SK-N-SH (cell line): ENCODE measurements around the gene TRAK1.

Experiments used
- EP300 ChIP-seq, 2 experiments: IDR thresholded peaks; 2 replicates each; pipeline versions ENCODE4 v1.4.0 to v1.6.1; 2012; ENCODE audit warnings: borderline replicate concordance in 1 of 2, low read depth in 1 of 2, low read length in 1 of 2
- EZH2phosphoT487 ChIP-seq: fragments of 200-600 bp; sonication (generic); IDR thresholded peaks from 2 replicates; pipeline ENCODE4 v1.6.1; 2017; ENCODE audit warnings: low read depth, mixed run types, mild to moderate bottlenecking, antibody characterized with exemption, moderate library complexity, borderline replicate concordance
- GATA2 ChIP-seq: sonication (generic); formaldehyde crosslinking; IDR thresholded peaks from 2 replicates; pipeline ENCODE4 v1.5.0; 2020; ENCODE audit warnings: mild to moderate bottlenecking, missing genetic modification reagents
- MXI1 ChIP-seq: IDR thresholded peaks from 2 replicates; pipeline ENCODE4 v1.6.1; 2012; ENCODE audit warnings: mild to moderate bottlenecking, low read depth, low read length, improper control_type of control experiment
- RAD21 ChIP-seq: IDR thresholded peaks from 2 replicates; pipeline ENCODE4 v1.6.1; 2012; ENCODE audit warnings: mild to moderate bottlenecking, low read length
- RFX5 ChIP-seq: IDR thresholded peaks from 2 replicates; pipeline ENCODE4 v1.6.1; 2012; ENCODE audit warnings: mild to moderate bottlenecking, improper control_type of control experiment, low read length
- TCF12 ChIP-seq: IDR thresholded peaks from 2 replicates; pipeline ENCODE4 v1.4.0; 2012
- YY1 ChIP-seq: IDR thresholded peaks from 2 replicates; pipeline ENCODE4 v1.4.0; 2012; ENCODE audit warnings: low read depth, mild to moderate bottlenecking
- TF ChIP-seq, protein P1 (sequence below): IDR thresholded peaks from 2 replicates; pipeline ENCODE4 v1.6.1; 2012; ENCODE audit warnings: mild to moderate bottlenecking, low read depth, low read length, moderate library complexity
- TF ChIP-seq, protein P2 (sequence below): fragments of 200-600 bp; sonication (generic); IDR thresholded peaks from 2 replicates; pipeline ENCODE4 v1.6.1; 2017; ENCODE audit warnings: antibody characterized with exemption, mild to moderate bottlenecking, moderate library complexity
- TF ChIP-seq, protein P3 (sequence below): IDR thresholded peaks from 2 replicates; pipeline ENCODE4 v1.4.0; 2012; ENCODE audit warnings: low read depth

DNA sequence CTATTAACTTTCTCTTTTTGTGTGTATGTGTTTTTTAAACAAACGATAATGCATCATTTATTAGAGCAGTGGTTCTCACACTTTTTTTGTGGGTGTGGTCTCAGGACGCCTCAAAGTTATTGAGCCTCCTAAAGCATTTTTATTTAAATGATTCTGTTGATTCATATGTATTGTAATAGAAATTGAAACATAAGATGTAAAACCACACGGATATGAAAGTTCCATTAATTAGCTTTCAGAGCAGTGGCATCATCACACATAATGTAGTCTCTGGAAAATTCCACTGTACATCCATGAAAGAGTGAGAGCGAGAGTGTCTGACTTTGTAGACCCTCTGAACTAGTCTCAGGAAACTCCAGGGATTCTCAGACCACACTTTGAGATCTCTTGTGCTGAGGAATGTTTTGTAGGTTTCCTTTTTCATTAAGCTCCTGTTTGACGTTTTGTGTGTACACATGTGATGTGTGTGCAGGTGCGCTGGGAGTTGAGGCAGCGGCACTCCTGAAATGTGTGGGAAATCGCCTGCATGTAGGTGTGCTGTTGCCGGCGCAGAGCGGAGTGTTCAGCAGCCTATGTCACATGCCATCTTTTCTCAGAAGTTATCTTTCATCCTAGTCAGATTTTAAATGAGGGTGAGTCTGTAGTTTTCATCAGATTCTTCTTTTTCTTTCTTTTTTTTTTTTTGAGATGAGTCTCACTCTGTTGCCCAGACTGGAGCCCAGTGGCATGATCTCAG, 5.3 kb upstream of the TRAK1 start:
- TF ChIP-seq RAD21: no peak
- TF ChIP-seq, protein P1, sequence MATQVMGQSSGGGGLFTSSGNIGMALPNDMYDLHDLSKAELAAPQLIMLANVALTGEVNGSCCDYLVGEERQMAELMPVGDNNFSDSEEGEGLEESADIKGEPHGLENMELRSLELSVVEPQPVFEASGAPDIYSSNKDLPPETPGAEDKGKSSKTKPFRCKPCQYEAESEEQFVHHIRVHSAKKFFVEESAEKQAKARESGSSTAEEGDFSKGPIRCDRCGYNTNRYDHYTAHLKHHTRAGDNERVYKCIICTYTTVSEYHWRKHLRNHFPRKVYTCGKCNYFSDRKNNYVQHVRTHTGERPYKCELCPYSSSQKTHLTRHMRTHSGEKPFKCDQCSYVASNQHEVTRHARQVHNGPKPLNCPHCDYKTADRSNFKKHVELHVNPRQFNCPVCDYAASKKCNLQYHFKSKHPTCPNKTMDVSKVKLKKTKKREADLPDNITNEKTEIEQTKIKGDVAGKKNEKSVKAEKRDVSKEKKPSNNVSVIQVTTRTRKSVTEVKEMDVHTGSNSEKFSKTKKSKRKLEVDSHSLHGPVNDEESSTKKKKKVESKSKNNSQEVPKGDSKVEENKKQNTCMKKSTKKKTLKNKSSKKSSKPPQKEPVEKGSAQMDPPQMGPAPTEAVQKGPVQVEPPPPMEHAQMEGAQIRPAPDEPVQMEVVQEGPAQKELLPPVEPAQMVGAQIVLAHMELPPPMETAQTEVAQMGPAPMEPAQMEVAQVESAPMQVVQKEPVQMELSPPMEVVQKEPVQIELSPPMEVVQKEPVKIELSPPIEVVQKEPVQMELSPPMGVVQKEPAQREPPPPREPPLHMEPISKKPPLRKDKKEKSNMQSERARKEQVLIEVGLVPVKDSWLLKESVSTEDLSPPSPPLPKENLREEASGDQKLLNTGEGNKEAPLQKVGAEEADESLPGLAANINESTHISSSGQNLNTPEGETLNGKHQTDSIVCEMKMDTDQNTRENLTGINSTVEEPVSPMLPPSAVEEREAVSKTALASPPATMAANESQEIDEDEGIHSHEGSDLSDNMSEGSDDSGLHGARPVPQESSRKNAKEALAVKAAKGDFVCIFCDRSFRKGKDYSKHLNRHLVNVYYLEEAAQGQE: no peak
- TF ChIP-seq EP300 (IDR thresholded peaks at IDR 0.05; ENCODE audit: borderline replicate concordance in 1 of 2, low read depth in 1 of 2, low read length in 1 of 2): no peak
- no peak for TF ChIP-seq EZH2phosphoT487
- TF ChIP-seq YY1: no peak
- TF ChIP-seq, protein P2, sequence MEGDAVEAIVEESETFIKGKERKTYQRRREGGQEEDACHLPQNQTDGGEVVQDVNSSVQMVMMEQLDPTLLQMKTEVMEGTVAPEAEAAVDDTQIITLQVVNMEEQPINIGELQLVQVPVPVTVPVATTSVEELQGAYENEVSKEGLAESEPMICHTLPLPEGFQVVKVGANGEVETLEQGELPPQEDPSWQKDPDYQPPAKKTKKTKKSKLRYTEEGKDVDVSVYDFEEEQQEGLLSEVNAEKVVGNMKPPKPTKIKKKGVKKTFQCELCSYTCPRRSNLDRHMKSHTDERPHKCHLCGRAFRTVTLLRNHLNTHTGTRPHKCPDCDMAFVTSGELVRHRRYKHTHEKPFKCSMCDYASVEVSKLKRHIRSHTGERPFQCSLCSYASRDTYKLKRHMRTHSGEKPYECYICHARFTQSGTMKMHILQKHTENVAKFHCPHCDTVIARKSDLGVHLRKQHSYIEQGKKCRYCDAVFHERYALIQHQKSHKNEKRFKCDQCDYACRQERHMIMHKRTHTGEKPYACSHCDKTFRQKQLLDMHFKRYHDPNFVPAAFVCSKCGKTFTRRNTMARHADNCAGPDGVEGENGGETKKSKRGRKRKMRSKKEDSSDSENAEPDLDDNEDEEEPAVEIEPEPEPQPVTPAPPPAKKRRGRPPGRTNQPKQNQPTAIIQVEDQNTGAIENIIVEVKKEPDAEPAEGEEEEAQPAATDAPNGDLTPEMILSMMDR: no peak
- TF ChIP-seq TCF12: no peak
- TF ChIP-seq MXI1: no peak
- TF ChIP-seq GATA2 (CRISPR knock-in tag): no peak
- TF ChIP-seq, protein P3, sequence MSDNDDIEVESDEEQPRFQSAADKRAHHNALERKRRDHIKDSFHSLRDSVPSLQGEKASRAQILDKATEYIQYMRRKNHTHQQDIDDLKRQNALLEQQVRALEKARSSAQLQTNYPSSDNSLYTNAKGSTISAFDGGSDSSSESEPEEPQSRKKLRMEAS: no peak
- TF ChIP-seq RFX5: no peak
